Measurements from ENCODE around the gene CMIP. TPM values are rescaled to one million over a fixed set of nuclear protein-coding genes. Genes with fewer than 3 reads are reported as not detected.

CMIP gene
- total and polyA plus RNA-seq, 10 of the 15 experiments (the other 5 are each of a cell fraction or from before 2014, with no cell fraction given), result 1.2 to 43.2 (median 4.4) TPM

- RAD21 ChIA-PET (ENCODE audit: unreplicated experiment), result interaction anchor here (1.0 to 2.8 kb wide), 7 partner anchors 13 to 140 kb away, joined by 3 to 14 read pairs (median 4); no protein-coding TSS in a partner anchor
- in situ Hi-C loops (cut with MboI), result no loop called here
- no peak overlapping the region for H2AFZ ChIP-seq (ENCODE audit: control insufficient read depth, low read depth, low read length)
- no peaks in the 10 kb centered on the region for H4K20me1 ChIP-seq (ENCODE audit: control insufficient read depth, insufficient read depth)
- no peak overlapping the region for H3K9ac ChIP-seq (ENCODE audit: control insufficient read depth, insufficient read depth, low read length)
- DNase-seq (ENCODE audit: low read depth, low spot score), result no peak
- H3K27ac ChIP-seq (ENCODE audit: control insufficient read depth, insufficient read depth), result no peak overlapping the region
- no peaks in the 10 kb centered on the region for H3K27me3 ChIP-seq (replicated peaks in 1 of 2; ENCODE audit: control insufficient read depth in 2 of 2, insufficient read depth in 2 of 2, low read length in 1 of 2)
- POLR2A ChIA-PET, result interaction anchor here (0.5 to 3.8 kb wide), 4 partner anchors 13 to 40 kb away, joined by 3 to 16 read pairs (median 8); no protein-coding TSS in a partner anchor
- no peak for TF ChIP-seq CBFB (IDR thresholded peaks at IDR 0.05; ENCODE audit: low read depth)
- no peak for TF ChIP-seq RBBP5 (conservative IDR thresholded peaks at IDR 0.05)
- TF ChIP-seq ZNF217 (IDR thresholded peaks at IDR 0.05), result peak; percentile 35; the same call in 1 of the 2 replicates
- no peak for TF ChIP-seq MLLT1 (IDR thresholded peaks at IDR 0.05)
- TF ChIP-seq EP300 (IDR thresholded peaks at IDR 0.05; ENCODE audit: borderline replicate concordance in 1 of 2, control insufficient read depth in 1 of 2, low read depth in 2 of 2, low read length in 2 of 2), result no peak
- TF ChIP-seq ATF3 (IDR thresholded peaks at IDR 0.05; ENCODE audit: borderline replicate concordance, extremely low read depth, low read depth, low read length), result no peak
- TF ChIP-seq PAX5 (IDR thresholded peaks at IDR 0.05; ENCODE audit: borderline replicate concordance, low read depth, low read length), result no peak
- TF ChIP-seq BMI1 (IDR thresholded peaks at IDR 0.05; ENCODE audit: borderline replicate concordance), result no peak
- no peaks in the 10 kb centered on the region for H3K9me3 ChIP-seq (replicated peaks; ENCODE audit: control insufficient read depth, insufficient read depth, low read length)
- no peak overlapping the region for H3K4me2 ChIP-seq (ENCODE audit: control insufficient read depth, insufficient read depth)
- FAIRE-seq, result no peak
- SMC1A ChIA-PET (ENCODE audit: uncharacterized antibody, unreplicated experiment), result interaction anchor here (1.5 to 6.3 kb wide), 5 partner anchors 33 to 232 kb away, joined by 3 to 38 read pairs (median 18); no protein-coding TSS in a partner anchor
- CTCF ChIA-PET, result interaction anchor here (0.5 to 1.7 kb wide), 7 partner anchors 37 to 698 kb away, joined by 3 to 6 read pairs (median 3); no protein-coding TSS in a partner anchor
- H3K36me3 ChIP-seq (ENCODE audit: control insufficient read depth in 2 of 2, insufficient read depth in 2 of 2, low read length in 1 of 2), result peaks cover 0 to 4% of the 10 kb centered on the region in 2 experiments; a peak in 3 of 4 replicates
- intact Hi-C loops (cut with micrococcal nuclease; ENCODE audit: unreplicated experiment), result loop anchor here (10.0 kb wide), 1 partner anchor 331 kb away; no protein-coding TSS in a partner anchor
- no TSS peak for BruUV-seq (replicated peaks)
- 82% methylated on average over 10 of the region's 10 CpGs for WGBS (ENCODE audit: insufficient coverage, insufficient replicate concordance, low lambda C conversion rate, missing lambda C conversion rate)
- no peak for ATAC-seq
- peaks cover 42% of the 10 kb centered on the region for H3K4me1 ChIP-seq (ENCODE audit: control insufficient read depth, insufficient read depth, low read length)
- peaks cover 47% of the 10 kb centered on the region for H3K79me2 ChIP-seq (ENCODE audit: control insufficient read depth, insufficient read depth, low read length)
- no peak overlapping the region for H3K4me3 ChIP-seq
Observed at GRCh38 chr16:81483064-81483969, 38.7 kb downstream of the CMIP start.

Measured in GM12878 (cell line).